BJ (cell line): ENCODE results near the gene LIN54. TPM values are rescaled to one million over a fixed set of nuclear protein-coding genes. Genes with fewer than 3 reads are reported as not detected.

ENCODE experiments used
- CTCF ChIA-PET: fragments of 350-600 bp; formaldehyde crosslinking; extraction: SDS; loops from one replicate; lab custom pipeline; 2021; ENCODE audit warnings: antibody characterized with exemption, inconsistent platforms; lab: Yijun Ruan, JAX
- POLR2A ChIA-PET: fragments of 300-600 bp; sonication (Branson Sonifier 250); formaldehyde crosslinking; extraction: SDS; loops from one replicate; lab custom pipeline; 2021; ENCODE audit warnings: antibody characterized with exemption; lab: Charles Lee
- DNase-seq: peaks from one replicate; pipeline ENCODE4 v3.0.0-alpha.2; 2011; ENCODE audit warnings: low read depth
- H3K27me3 ChIP-seq: 2 replicates; pipeline ENCODE4 v1.6.0; 2011; ENCODE audit warnings: low read length; ENCODE audit not compliant: control insufficient read depth, insufficient read depth
- H3K36me3 ChIP-seq: 2 replicates; pipeline ENCODE4 v1.5.1; 2011; ENCODE audit warnings: low read length; ENCODE audit not compliant: control insufficient read depth, insufficient read depth
- H3K4me3 ChIP-seq: 2 replicates; pipeline ENCODE4 v1.5.1; 2011; ENCODE audit warnings: low read depth, mild to moderate bottlenecking, control low read depth, low read length
- CTCF ChIP-seq: IDR thresholded peaks from 2 replicates; pipeline ENCODE4 v1.5.1; 2011; ENCODE audit warnings: low read depth, mild to moderate bottlenecking, control low read depth, inconsistent platforms, low read length, moderate library complexity; ENCODE audit not compliant: insufficient read depth
- polyA plus RNA-seq: library from polyadenylated mRNA; depleted of rRNA; stranded (reverse); fragments of >200 nt; gene quantifications from 2 replicates; pipeline ENCODE4 v1.2.3, GENCODE V29; 2011

LIN54 gene
- polyA plus RNA-seq, 1 experiment, result 14.7 TPM

- Histone ChIP-seq H3K4me3 (peak overlapping the region; percentile 68), H3K36me3 (peaks cover 3% of the 10 kb centered on the region), H3K27me3 (no peaks in the 10 kb centered on the region)
- peak; percentile 53 for DNase-seq
- POLR2A ChIA-PET, result interaction anchor here (0.7 kb wide), 1 partner anchor 9 kb away, joined by 5 read pairs; no protein-coding TSS in a partner anchor
- TF ChIP-seq CTCF, result peak; percentile 38
- CTCF ChIA-PET, result interaction anchor here (0.5 to 1.3 kb wide), 4 partner anchors 17 to 960 kb away, joined by 3 read pairs; no protein-coding TSS in a partner anchor
These were observed 112.0 kb downstream of the LIN54 start for GRCh38 chr4:82898322-82899243.

- CTCF ChIA-PET, result no interaction called here
- no peak overlapping the region for H3K4me3 ChIP-seq
- TF ChIP-seq CTCF, result no peak
- peaks cover 3% of the 10 kb centered on the region for H3K36me3 ChIP-seq
- POLR2A ChIA-PET, result no interaction called here
- no peaks in the 10 kb centered on the region for H3K27me3 ChIP-seq
- no peak for DNase-seq
These were observed 113.9 kb downstream of the LIN54 start for GRCh38 chr4:82896755-82897154.

- CTCF ChIA-PET, result no interaction called here
- DNase-seq, result no peak
- POLR2A ChIA-PET, result no interaction called here
- Histone ChIP-seq H3K4me3 (no peak overlapping the region), H3K36me3 (peaks cover 3% of the 10 kb centered on the region), H3K27me3 (no peaks in the 10 kb centered on the region)
- TF ChIP-seq CTCF, result no peak
These were observed 116.7 kb downstream of the LIN54 start for GRCh38 chr4:82893942-82894341.

GRCh38 chr4:82892467-82892802, 118.2 kb downstream of the LIN54 start:
- TF ChIP-seq CTCF, result no peak
- ChIA-PET CTCF (interaction anchor here (1.1 kb wide), 1 partner anchor 392 kb away, joined by 3 read pairs; the partner anchor contains the start of gene COQ2), POLR2A (no interaction called here)
- no peaks in the 10 kb centered on the region for H3K27me3 ChIP-seq
- peaks cover 3% of the 10 kb centered on the region for H3K36me3 ChIP-seq
- no peak for DNase-seq
- no peak overlapping the region for H3K4me3 ChIP-seq

- H3K36me3 ChIP-seq, result peaks cover 3% of the 10 kb centered on the region
These were observed 118.7 kb downstream of the LIN54 start for GRCh38 chr4:82891707-82892466.

More at GRCh38 chr4:82891707-82892466, 118.7 kb downstream of the LIN54 start:
- TF ChIP-seq CTCF, result no peak
- POLR2A ChIA-PET, result no interaction called here
- CTCF ChIA-PET, result interaction anchor here (1.1 kb wide), 1 partner anchor 392 kb away, joined by 3 read pairs; the partner anchor contains the start of gene COQ2
- H3K4me3 ChIP-seq, result peak overlapping the region; percentile 97
- DNase-seq, result no peak
- H3K27me3 ChIP-seq, result no peaks in the 10 kb centered on the region
